Activated CD8-positive, alpha-beta memory T cell treated with anti-CD3 and anti-CD28 coated beads for 24 hours (primary cell): ENCODE data around the gene TMEM198.

Experiments
- DNase-seq: peaks from one replicate; pipeline ENCODE4 v3.0.0-alpha.2; 2020

The TMEM198 gene

GRCh38 chr2:219543596-219544358 is at the start of gene TMEM198, which contains the start of gene CHPF:
TSS of gene TMEM198 (plus strand) at chr2:219544028. CDS start at chr2:219544728, 700 bp downstream.
TSS of gene CHPF (minus strand) at chr2:219543809. CDS start at chr2:219543538, 271 bp downstream.
- DNase-seq = peak; percentile 96

GRCh38 chr2:219494952-219495530 is 48.8 kb upstream of the TMEM198 start:
- no peak for DNase-seq

- DNase-seq = peak; percentile 79
These were observed 48.2 kb upstream of the TMEM198 start for GRCh38 chr2:219495531-219496122.

GRCh38 chr2:219496247-219496824 is 47.5 kb upstream of the TMEM198 start:
- no peak for DNase-seq

- no peak for DNase-seq
These were observed 46.9 kb upstream of the TMEM198 start for GRCh38 chr2:219496825-219497494.

GRCh38 chr2:219497495-219498279 is 46.1 kb upstream of the TMEM198 start:
- DNase-seq = no peak

GRCh38 chr2:219498280-219499057 is 45.4 kb upstream of the TMEM198 start, which contains the start of gene GMPPA:
TSS of gene GMPPA (plus strand) at chr2:219498891. CDS start at chr2:219499976, 1,085 bp downstream.
- peak; percentile 96 for DNase-seq

- no peak for DNase-seq
These were observed 44.8 kb upstream of the TMEM198 start for GRCh38 chr2:219499058-219499307.

GRCh38 chr2:219499555-219499954 is 44.3 kb upstream of the TMEM198 start:
- DNase-seq = no peak

GRCh38 chr2:219500135-219500534 is 43.7 kb upstream of the TMEM198 start:
- no peak for DNase-seq

- DNase-seq = no peak
These were observed 42.0 kb upstream of the TMEM198 start for GRCh38 chr2:219501849-219502248.

- DNase-seq = no peak
These were observed 41.2 kb upstream of the TMEM198 start for GRCh38 chr2:219502618-219503017.

- no peak for DNase-seq
These were observed 38.2 kb upstream of the TMEM198 start for GRCh38 chr2:219505585-219505984.

- DNase-seq = no peak
These were observed 37.6 kb upstream of the TMEM198 start for GRCh38 chr2:219506153-219506801.

- no peak for DNase-seq
These were observed 36.9 kb upstream of the TMEM198 start for GRCh38 chr2:219506802-219507526.

- no peak for DNase-seq
These were observed 36.0 kb upstream of the TMEM198 start for GRCh38 chr2:219507581-219508443.

GRCh38 chr2:219508444-219508734 is 35.4 kb upstream of the TMEM198 start:
- DNase-seq = no peak

GRCh38 chr2:219508971-219509779 is 34.7 kb upstream of the TMEM198 start:
- no peak for DNase-seq
